Esophagus muscularis mucosa (tissue), 3 donors: ENCODE measurements around the gene ATP1A4.

Experiments
- POLR2A ChIP-seq: fragments of 450-650 bp; IDR thresholded peaks from one replicate; pipeline ENCODE4 v1.6.1; 2017; ENCODE audit warnings: antibody characterized with exemption, moderate library complexity, mild to moderate bottlenecking, low read depth
- POLR2AphosphoS5 ChIP-seq, 2 donors: sonication (generic); formaldehyde crosslinking; IDR thresholded peaks; one replicate each; pipeline ENCODE4 v1.6.1; 2017; ENCODE audit warnings: antibody characterized with exemption in 2 of 2
- TF ChIP-seq, protein P1 (sequence below), 3 experiments: fragments of 200-600 bp in 2 of 3; fragments of 450-650 bp in 1 of 3; sonication (generic) in 2 of 3; IDR thresholded peaks; one replicate each; pipeline ENCODE4 v1.5.1; 2017 to 2019; ENCODE audit warnings: antibody characterized with exemption in 3 of 3, mild to moderate bottlenecking in 2 of 3, moderate library complexity in 1 of 3

DNA sequence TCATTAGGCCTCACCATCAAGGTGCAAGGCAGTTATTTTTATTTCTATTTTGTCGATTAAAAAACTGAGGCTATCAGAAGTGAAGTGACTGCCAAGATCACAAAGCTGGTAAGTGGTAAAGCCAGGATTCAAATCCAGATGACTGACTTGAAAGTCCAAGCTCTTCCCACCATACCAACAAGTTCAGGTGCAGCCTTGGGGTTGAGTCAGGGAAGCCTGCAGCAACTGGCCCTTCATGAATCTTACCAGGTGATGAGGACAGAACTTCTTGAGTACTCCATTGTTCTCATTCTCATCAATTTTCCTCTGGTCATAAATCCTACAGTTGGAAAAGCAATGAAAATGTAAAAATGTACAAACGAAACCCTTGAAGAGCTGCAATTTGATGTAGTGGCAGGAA lies 73.9 kb downstream of the ATP1A4 start:
- TF ChIP-seq, protein P1, sequence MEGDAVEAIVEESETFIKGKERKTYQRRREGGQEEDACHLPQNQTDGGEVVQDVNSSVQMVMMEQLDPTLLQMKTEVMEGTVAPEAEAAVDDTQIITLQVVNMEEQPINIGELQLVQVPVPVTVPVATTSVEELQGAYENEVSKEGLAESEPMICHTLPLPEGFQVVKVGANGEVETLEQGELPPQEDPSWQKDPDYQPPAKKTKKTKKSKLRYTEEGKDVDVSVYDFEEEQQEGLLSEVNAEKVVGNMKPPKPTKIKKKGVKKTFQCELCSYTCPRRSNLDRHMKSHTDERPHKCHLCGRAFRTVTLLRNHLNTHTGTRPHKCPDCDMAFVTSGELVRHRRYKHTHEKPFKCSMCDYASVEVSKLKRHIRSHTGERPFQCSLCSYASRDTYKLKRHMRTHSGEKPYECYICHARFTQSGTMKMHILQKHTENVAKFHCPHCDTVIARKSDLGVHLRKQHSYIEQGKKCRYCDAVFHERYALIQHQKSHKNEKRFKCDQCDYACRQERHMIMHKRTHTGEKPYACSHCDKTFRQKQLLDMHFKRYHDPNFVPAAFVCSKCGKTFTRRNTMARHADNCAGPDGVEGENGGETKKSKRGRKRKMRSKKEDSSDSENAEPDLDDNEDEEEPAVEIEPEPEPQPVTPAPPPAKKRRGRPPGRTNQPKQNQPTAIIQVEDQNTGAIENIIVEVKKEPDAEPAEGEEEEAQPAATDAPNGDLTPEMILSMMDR (IDR thresholded peaks at IDR 0.05): no peak
- TF ChIP-seq POLR2A (no peak), POLR2AphosphoS5 (IDR thresholded peaks at IDR 0.05) (no peak)
